Measurements from ENCODE around the gene MLST8.

Gene MLST8, protein sequence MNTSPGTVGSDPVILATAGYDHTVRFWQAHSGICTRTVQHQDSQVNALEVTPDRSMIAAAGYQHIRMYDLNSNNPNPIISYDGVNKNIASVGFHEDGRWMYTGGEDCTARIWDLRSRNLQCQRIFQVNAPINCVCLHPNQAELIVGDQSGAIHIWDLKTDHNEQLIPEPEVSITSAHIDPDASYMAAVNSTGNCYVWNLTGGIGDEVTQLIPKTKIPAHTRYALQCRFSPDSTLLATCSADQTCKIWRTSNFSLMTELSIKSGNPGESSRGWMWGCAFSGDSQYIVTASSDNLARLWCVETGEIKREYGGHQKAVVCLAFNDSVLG

DNA sequence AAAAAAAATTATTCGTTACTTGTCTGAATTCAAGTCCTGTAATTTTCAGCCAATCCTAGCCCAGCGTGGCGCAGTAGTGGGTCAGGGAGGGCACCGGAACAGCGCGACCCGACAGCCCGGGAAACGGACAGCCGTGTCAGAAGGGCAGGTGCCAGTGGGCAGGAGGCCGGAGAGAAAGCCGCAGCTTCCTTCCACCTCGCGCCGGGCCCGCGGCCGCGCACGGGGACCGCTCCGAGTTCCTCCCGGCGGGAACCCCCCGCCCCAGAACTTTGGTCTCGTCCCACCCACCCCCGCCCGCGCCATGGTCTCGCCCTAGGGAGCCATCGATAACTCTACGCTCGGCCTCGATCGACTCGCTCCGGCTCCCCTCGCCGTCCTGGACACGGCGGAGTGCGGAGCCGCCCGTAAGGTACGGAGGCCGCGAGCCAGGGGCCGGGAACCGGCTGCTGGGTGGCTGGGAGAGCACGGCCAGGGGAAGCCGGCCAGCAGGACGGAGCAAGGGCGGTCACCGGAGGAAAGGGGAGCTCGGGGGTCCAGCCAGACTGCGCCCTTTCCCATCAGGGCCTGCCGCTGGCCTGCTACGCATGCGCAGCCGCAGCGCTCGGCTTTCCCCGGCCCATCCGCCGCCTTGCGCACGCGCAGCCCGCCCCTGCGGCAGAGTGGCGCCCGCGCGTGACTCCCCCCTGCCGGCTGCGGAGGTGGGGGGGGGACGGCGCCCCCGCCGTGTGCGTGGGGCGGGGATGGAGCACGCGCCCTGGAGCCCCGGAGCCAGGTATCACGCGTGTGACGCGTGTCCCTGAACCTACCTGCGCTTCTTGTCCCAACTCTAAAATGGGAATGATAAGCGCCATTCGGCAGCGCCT, at the start of gene MLST8:
MLST8 (plus strand) TSS at position 351 of the 863 bp plus-strand sequence. CDS start 632 bp downstream, outside the sequence.
- TF ChIP-seq, protein P1, sequence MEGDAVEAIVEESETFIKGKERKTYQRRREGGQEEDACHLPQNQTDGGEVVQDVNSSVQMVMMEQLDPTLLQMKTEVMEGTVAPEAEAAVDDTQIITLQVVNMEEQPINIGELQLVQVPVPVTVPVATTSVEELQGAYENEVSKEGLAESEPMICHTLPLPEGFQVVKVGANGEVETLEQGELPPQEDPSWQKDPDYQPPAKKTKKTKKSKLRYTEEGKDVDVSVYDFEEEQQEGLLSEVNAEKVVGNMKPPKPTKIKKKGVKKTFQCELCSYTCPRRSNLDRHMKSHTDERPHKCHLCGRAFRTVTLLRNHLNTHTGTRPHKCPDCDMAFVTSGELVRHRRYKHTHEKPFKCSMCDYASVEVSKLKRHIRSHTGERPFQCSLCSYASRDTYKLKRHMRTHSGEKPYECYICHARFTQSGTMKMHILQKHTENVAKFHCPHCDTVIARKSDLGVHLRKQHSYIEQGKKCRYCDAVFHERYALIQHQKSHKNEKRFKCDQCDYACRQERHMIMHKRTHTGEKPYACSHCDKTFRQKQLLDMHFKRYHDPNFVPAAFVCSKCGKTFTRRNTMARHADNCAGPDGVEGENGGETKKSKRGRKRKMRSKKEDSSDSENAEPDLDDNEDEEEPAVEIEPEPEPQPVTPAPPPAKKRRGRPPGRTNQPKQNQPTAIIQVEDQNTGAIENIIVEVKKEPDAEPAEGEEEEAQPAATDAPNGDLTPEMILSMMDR (IDR thresholded peaks at IDR 0.05), result peak; percentile 28
- Histone ChIP-seq H3K27ac (peak within 1 kb of the TSS; percentile 88), H3K4me1 (ENCODE audit: control insufficient read depth in 1 of 2, insufficient read depth in 1 of 2, low read depth in 1 of 2, low read length in 1 of 2) (peaks cover 25 to 27% of the 10 kb centered on the region in 2 experiments), H3K27me3 (peaks cover 17% of the 10 kb centered on the region), H3K9me3 (no peaks in the 10 kb centered on the region), H3K36me3 (peaks cover 24% of the 10 kb centered on the region), H3K4me3 (ENCODE audit: low read depth in 1 of 2, low read length in 1 of 2) (peak within 1 kb of the TSS; percentile 95 to 100)

DNA sequence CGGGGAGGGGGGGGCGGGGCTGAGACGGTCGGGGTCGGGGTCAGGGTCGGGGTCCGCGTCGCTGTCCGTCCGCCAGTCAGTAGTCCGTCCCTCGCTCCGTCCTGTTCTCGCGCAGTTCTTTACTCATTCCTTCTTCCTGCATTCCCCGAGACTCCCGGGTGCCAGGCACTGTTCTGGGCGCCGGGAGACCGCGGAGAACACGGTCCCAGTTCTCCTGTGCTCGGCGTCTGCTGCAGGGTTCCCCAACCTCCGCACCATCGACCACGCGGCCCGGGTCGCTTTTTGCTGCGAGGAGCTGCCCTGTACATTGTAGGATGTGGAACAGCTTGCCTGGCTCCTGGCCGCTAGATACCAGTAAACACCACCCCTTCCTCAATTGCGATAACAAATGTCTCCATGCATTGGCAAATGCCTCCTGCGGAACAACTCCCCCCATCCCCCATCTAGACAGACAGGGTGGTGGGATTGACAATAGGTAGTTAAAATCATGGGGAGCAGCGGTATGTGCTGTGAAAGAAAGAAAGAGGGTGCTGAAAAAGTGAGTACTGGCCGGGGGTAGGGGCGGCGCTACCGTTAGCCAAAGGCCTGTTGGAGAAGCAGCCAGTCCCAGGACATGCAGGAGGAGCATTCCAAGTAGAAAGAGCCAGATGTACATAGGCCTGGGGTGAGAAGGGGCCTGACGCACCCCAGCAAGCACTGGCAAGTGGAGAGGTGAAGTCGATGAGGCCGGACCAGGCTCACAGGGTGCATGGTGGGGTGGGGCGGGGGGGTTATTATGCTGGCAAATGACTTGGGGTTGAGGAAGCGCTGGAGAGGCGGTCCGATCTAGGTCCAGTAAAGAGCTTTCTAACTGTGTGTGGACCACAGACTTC, 49.0 kb upstream of the MLST8 start:
- Histone ChIP-seq H3K9me3 (no peaks in the 10 kb centered on the region), H3K36me3 (peaks cover 3% of the 10 kb centered on the region), H3K4me1 (ENCODE audit: control insufficient read depth in 1 of 2, insufficient read depth in 1 of 2, low read depth in 1 of 2, low read length in 1 of 2) (peaks cover 40 to 41% of the 10 kb centered on the region in 2 experiments), H3K27me3 (no peaks in the 10 kb centered on the region), H3K4me3 (ENCODE audit: low read depth in 1 of 2, low read length in 1 of 2) (peak overlapping the region; percentile 86), H3K27ac (peak overlapping the region; percentile 88)
- TF ChIP-seq, protein P1 (IDR thresholded peaks at IDR 0.05), result no peak

DNA sequence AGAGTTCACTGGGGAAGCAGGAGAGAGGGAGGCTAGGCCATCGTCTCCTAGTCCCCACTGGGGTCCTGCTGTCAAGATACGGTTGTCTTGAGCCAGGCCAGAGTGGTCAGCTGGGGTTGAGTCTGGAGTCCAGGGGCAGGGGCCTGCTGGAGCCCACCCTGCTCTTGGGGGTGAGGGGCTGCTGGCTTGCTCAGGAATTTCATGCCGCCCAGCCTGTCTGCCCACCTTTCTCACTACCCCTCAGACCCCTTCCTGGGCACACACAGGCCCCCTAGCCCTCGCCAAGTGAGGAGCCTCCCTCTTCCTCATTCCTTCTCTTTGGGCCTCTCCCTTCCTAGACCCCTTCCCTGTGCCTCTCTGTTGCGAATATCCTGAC, 48.4 kb upstream of the MLST8 start:
- Histone ChIP-seq H3K4me1 (ENCODE audit: control insufficient read depth in 1 of 2, insufficient read depth in 1 of 2, low read depth in 1 of 2, low read length in 1 of 2) (peaks cover 40 to 41% of the 10 kb centered on the region in 2 experiments), H3K27ac (peak overlapping the region; percentile 88), H3K36me3 (no peaks in the 10 kb centered on the region), H3K9me3 (no peaks in the 10 kb centered on the region), H3K4me3 (ENCODE audit: low read depth in 1 of 2, low read length in 1 of 2) (peak overlapping the region; percentile 86), H3K27me3 (no peaks in the 10 kb centered on the region)
- TF ChIP-seq, protein P1 (IDR thresholded peaks at IDR 0.05), result no peak

DNA sequence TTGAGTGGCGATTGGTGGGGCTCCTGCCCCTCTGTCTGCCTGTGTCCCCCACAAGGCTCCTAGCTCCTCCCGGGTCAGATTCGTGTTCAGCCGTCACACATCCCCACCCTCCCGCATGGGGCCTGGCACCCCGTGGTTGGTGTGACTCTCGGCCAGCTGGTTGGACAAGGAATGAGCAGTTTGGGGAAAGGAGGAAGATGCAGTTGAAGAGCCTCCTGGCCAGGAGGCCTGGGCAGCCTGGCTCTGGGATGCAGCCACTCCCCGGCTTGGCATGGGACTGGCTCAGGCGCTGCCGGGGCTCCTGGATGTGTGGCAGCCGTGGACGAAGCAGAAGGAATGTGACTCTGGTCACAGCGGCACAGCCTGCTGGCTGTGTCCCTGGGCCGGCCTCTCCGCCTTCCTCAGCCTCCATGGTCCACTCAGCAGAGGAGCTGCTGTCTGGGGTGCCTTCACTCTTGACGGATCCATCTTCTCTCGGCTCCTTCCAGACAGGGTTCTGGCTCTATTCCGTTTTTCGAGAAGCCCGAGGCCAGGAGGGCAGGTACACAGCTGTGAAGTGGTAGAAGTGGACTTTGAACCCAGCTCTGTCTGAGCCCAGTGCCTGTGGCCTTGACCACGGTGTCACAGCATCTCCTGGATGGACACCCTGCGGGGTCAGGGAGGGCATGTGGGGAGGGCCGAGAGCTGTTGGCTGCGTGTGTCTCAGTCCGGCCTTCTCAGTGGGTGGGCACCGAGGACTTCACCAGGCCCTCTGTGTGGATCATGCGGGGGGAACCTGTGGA, 47.6 kb upstream of the MLST8 start:
- peaks cover 39 to 40% of the 10 kb centered on the region in 2 experiments for H3K4me1 ChIP-seq (ENCODE audit: control insufficient read depth in 1 of 2, insufficient read depth in 1 of 2, low read depth in 1 of 2, low read length in 1 of 2)
- no peaks in the 10 kb centered on the region for H3K36me3 ChIP-seq
- H3K9me3 ChIP-seq, result no peaks in the 10 kb centered on the region
- H3K4me3 ChIP-seq (ENCODE audit: low read depth in 1 of 2, low read length in 1 of 2), result no peak overlapping the region
- TF ChIP-seq, protein P1 (IDR thresholded peaks at IDR 0.05), result no peak
- H3K27me3 ChIP-seq, result no peaks in the 10 kb centered on the region
- no peak overlapping the region for H3K27ac ChIP-seq
